ENCODE data around the gene BEST2. TPM values are rescaled to one million over a fixed set of nuclear protein-coding genes. Genes with fewer than 3 reads are reported as not detected.

The BEST2 gene
- total RNA-seq, 1 experiment from 2014 or later = 3.3 TPM

- TF ChIP-seq, protein P1, sequence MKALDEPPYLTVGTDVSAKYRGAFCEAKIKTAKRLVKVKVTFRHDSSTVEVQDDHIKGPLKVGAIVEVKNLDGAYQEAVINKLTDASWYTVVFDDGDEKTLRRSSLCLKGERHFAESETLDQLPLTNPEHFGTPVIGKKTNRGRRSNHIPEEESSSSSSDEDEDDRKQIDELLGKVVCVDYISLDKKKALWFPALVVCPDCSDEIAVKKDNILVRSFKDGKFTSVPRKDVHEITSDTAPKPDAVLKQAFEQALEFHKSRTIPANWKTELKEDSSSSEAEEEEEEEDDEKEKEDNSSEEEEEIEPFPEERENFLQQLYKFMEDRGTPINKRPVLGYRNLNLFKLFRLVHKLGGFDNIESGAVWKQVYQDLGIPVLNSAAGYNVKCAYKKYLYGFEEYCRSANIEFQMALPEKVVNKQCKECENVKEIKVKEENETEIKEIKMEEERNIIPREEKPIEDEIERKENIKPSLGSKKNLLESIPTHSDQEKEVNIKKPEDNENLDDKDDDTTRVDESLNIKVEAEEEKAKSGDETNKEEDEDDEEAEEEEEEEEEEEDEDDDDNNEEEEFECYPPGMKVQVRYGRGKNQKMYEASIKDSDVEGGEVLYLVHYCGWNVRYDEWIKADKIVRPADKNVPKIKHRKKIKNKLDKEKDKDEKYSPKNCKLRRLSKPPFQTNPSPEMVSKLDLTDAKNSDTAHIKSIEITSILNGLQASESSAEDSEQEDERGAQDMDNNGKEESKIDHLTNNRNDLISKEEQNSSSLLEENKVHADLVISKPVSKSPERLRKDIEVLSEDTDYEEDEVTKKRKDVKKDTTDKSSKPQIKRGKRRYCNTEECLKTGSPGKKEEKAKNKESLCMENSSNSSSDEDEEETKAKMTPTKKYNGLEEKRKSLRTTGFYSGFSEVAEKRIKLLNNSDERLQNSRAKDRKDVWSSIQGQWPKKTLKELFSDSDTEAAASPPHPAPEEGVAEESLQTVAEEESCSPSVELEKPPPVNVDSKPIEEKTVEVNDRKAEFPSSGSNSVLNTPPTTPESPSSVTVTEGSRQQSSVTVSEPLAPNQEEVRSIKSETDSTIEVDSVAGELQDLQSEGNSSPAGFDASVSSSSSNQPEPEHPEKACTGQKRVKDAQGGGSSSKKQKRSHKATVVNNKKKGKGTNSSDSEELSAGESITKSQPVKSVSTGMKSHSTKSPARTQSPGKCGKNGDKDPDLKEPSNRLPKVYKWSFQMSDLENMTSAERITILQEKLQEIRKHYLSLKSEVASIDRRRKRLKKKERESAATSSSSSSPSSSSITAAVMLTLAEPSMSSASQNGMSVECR (CRISPR knock-in tag; IDR thresholded peaks at IDR 0.05; ENCODE audit: borderline replicate concordance) = no peak
- TF ChIP-seq ATF2 (CRISPR knock-in tag; IDR thresholded peaks at IDR 0.05; ENCODE audit: borderline replicate concordance, low read depth) (no peak), AR (CRISPR knock-in tag; IDR thresholded peaks at IDR 0.05) (no peak), HMGA2 (CRISPR knock-in tag; IDR thresholded peaks at IDR 0.05) (no peak), ZBTB21 (CRISPR knock-in tag; IDR thresholded peaks at IDR 0.05; ENCODE audit: borderline replicate concordance) (no peak), NR1H2 (CRISPR knock-in tag; IDR thresholded peaks at IDR 0.05) (no peak), ZNF138 (CRISPR knock-in tag; conservative IDR thresholded peaks at IDR 0.05) (no peak)
Measured at GRCh38 chr19:12705654-12706331, 45.8 kb upstream of the BEST2 start (continued).

DNA sequence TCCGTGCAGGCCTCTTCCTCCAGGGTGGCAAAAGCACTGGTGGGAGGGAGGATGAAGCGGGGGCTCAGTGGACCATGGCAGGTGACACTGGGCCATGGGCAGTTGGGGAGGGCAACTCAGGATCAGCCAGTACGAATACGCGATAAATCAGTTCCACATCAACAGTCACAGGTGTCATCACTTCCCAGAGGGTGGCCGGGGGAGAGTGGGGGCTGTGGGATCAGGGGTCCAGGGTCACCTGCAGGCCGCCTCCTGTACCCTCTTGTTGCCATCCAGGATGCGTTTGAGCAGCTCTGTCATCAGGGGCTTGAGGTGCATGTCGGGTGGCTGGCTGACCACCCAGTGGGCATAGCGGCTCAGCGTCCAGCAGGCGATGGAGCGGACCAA lies 45.3 kb upstream of the BEST2 start:
- Mint-ChIP-seq H3K4me3 (no peak overlapping the region), H3K4me1 (peaks cover 4% of the 10 kb centered on the region), H3K9me3 (no peaks in the 10 kb centered on the region), H3K27me3 (ENCODE audit: low read depth) (no peaks in the 10 kb centered on the region; the same call in 1 of the 2 replicates), H3K36me3 (peaks cover 74% of the 10 kb centered on the region), H3K27ac (no peak overlapping the region)
- CTCF ChIA-PET = no interaction called here
- ATAC-seq (no peak), DNase-seq (ENCODE audit: low spot score) (no peak)
- POLR2A ChIA-PET = no interaction called here
- TF ChIP-seq NR2C2 (CRISPR knock-in tag; IDR thresholded peaks at IDR 0.05) = no peak
- TF ChIP-seq ZNF232 (CRISPR knock-in tag; IDR thresholded peaks at IDR 0.05) = no peak
- TF ChIP-seq ATF1 (CRISPR knock-in tag; IDR thresholded peaks at IDR 0.05) = no peak
- no peak for TF ChIP-seq ZNF423 (CRISPR knock-in tag; IDR thresholded peaks at IDR 0.05)

- ChIA-PET CTCF (interaction anchor here (0.6 kb wide), 1 partner anchor 30 kb away, joined by 4 read pairs; no protein-coding TSS in a partner anchor), POLR2A (no interaction called here)
- ATAC-seq = no peak
- DNase-seq (ENCODE audit: low spot score) = no peak
- H3K27me3 Mint-ChIP-seq (ENCODE audit: low read depth) = no peaks in the 10 kb centered on the region
- H3K36me3 Mint-ChIP-seq = peaks cover 68% of the 10 kb centered on the region
- H3K9me3 Mint-ChIP-seq = no peaks in the 10 kb centered on the region
- H3K4me3 Mint-ChIP-seq = no peak overlapping the region
- no peaks in the 10 kb centered on the region for H3K4me1 Mint-ChIP-seq
- H3K27ac Mint-ChIP-seq = no peak overlapping the region
- TF ChIP-seq E2F5 (CRISPR knock-in tag; IDR thresholded peaks at IDR 0.05) (no peak), ZNF121 (CRISPR knock-in tag; IDR thresholded peaks at IDR 0.05) (no peak), NFYB (CRISPR knock-in tag; conservative IDR thresholded peaks at IDR 0.05; ENCODE audit: low read depth) (no peak), AR (CRISPR knock-in tag; IDR thresholded peaks at IDR 0.05) (no peak), SMAD4 (CRISPR knock-in tag; IDR thresholded peaks at IDR 0.05) (no peak), MLX (CRISPR knock-in tag; IDR thresholded peaks at IDR 0.05) (no peak), ZNF512 (CRISPR knock-in tag; IDR thresholded peaks at IDR 0.05; ENCODE audit: borderline replicate concordance) (no peak), JUN (CRISPR knock-in tag; IDR thresholded peaks at IDR 0.05) (no peak)
Measured at GRCh38 chr19:12708641-12709040, 43.0 kb upstream of the BEST2 start.

All from WTC11 (cell line).